MM.1S (cell line): ENCODE results near the gene TMEM273.

Experiments used
- DNase-seq: peaks from one replicate; pipeline ENCODE4 v3.0.0-alpha.2; 2015
- H2AFZ ChIP-seq: fragments of 300-600 bp; sonication (generic); 2 replicates; pipeline ENCODE4 v1.6.0; 2016; ENCODE audit warnings: antibody characterized with exemption, low read length
- H3F3A ChIP-seq: fragments of 300-600 bp; sonication (generic); 2 replicates; pipeline ENCODE4 v1.6.1; 2016; ENCODE audit warnings: mild to moderate bottlenecking, antibody characterized with exemption, low read length, moderate library complexity, mixed read lengths; ENCODE audit not compliant: insufficient read depth
- H3K27ac ChIP-seq: fragments of 300-600 bp; sonication (generic); 2 replicates; pipeline ENCODE4 v1.5.1; 2016; ENCODE audit warnings: mild to moderate bottlenecking, low read length
- H3K27me3 ChIP-seq: fragments of 300-600 bp; sonication (generic); replicated peaks from 2 replicates; pipeline ENCODE4 v1.6.0; 2016; ENCODE audit warnings: low read length; ENCODE audit not compliant: insufficient read depth
- H3K36me3 ChIP-seq: fragments of 300-600 bp; sonication (generic); replicated peaks from 2 replicates; pipeline ENCODE4 v1.6.1; 2016; ENCODE audit warnings: mild to moderate bottlenecking, low read length, mixed read lengths; ENCODE audit not compliant: insufficient read depth
- H3K4me1 ChIP-seq: fragments of 300-600 bp; sonication (generic); 2 replicates; pipeline ENCODE4 v1.6.1; 2016; ENCODE audit warnings: low read length, mixed read lengths
- H3K4me2 ChIP-seq: fragments of 300-600 bp; sonication (generic); 2 replicates; pipeline ENCODE4 v1.6.0; 2016; ENCODE audit warnings: low read depth, low read length
- H3K4me3 ChIP-seq: fragments of 300-600 bp; sonication (generic); 2 replicates; pipeline ENCODE4 v1.5.1; 2016; ENCODE audit warnings: low read length, mixed read lengths
- H3K79me2 ChIP-seq: fragments of 300-600 bp; sonication (generic); 2 replicates; pipeline ENCODE4 v1.6.1; 2016; ENCODE audit warnings: mixed run types, low read length, mixed read lengths
- H3K9ac ChIP-seq: fragments of 300-600 bp; sonication (generic); 2 replicates; pipeline ENCODE4 v1.6.1; 2016; ENCODE audit warnings: low read length, mixed read lengths
- H3K9me2 ChIP-seq: fragments of 300-600 bp; sonication (generic); replicated peaks from 2 replicates; pipeline ENCODE4 v1.6.1; 2016; ENCODE audit warnings: mild to moderate bottlenecking, low read length, mixed read lengths; ENCODE audit not compliant: insufficient read depth
- H3K9me3 ChIP-seq: fragments of 300-600 bp; sonication (generic); replicated peaks from 2 replicates; pipeline ENCODE4 v1.6.1; 2016; ENCODE audit warnings: mild to moderate bottlenecking, low read length, mixed read lengths; ENCODE audit not compliant: insufficient read depth
- H4K20me1 ChIP-seq: fragments of 300-600 bp; sonication (generic); 2 replicates; pipeline ENCODE4 v1.6.1; 2016; ENCODE audit warnings: mild to moderate bottlenecking, low read length, moderate library complexity, mixed read lengths; ENCODE audit not compliant: insufficient read depth
- CTCF ChIP-seq: fragments of 300-600 bp; sonication (generic); IDR thresholded peaks from 2 replicates; pipeline ENCODE4 v1.5.1; 2016; ENCODE audit warnings: antibody characterized with exemption, low read length, mixed read lengths
- EZH2 ChIP-seq: fragments of 300-600 bp; sonication (generic); optimal IDR thresholded peaks from 2 replicates; pipeline ENCODE3; 2017; ENCODE audit warnings: low read depth, mild to moderate bottlenecking, antibody characterized with exemption, low read length, mixed read lengths
- EZH2phosphoT487 ChIP-seq: fragments of 300-600 bp; sonication (generic); IDR thresholded peaks from 2 replicates; pipeline ENCODE4 v1.6.1; 2018; ENCODE audit warnings: antibody characterized with exemption, low read length

TMEM273 gene

GRCh38 chr10:49116509-49117375 is 71.4 kb downstream of the TMEM273 start:
- no peaks in the 10 kb centered on the region for H3K36me3 ChIP-seq
- H3K4me2 ChIP-seq = no peak overlapping the region
- H3K9me3 ChIP-seq = no peaks in the 10 kb centered on the region
- no peak for DNase-seq
- H3K79me2 ChIP-seq = no peaks in the 10 kb centered on the region
- H3K27me3 ChIP-seq = no peaks in the 10 kb centered on the region
- no peak overlapping the region for H3K27ac ChIP-seq
- no peak overlapping the region for H2AFZ ChIP-seq
- H4K20me1 ChIP-seq = no peaks in the 10 kb centered on the region
- no peak overlapping the region for H3K4me3 ChIP-seq
- H3K9me2 ChIP-seq = no peaks in the 10 kb centered on the region
- H3K9ac ChIP-seq = no peak overlapping the region
- TF ChIP-seq CTCF (no peak), EZH2phosphoT487 (no peak), EZH2 (no peak)
- no peaks in the 10 kb centered on the region for H3F3A ChIP-seq
- H3K4me1 ChIP-seq = no peaks in the 10 kb centered on the region

- no peak overlapping the region for H3K4me3 ChIP-seq
- TF ChIP-seq EZH2 (no peak), CTCF (no peak), EZH2phosphoT487 (no peak)
- H3K9ac ChIP-seq = no peak overlapping the region
These were observed 72.2 kb downstream of the TMEM273 start for GRCh38 chr10:49115796-49116508.

GRCh38 chr10:49115015-49115795 is 73.0 kb downstream of the TMEM273 start, which contains the start of gene VSTM4:
Gene VSTM4 (minus strand): TSS chr10:49115522. CDS start chr10:49115485, 37 bp downstream.
- H3K4me2 ChIP-seq = no peak within 1 kb of the TSS
- H3K36me3 ChIP-seq = no peaks in the 10 kb centered on the region
- no peaks in the 10 kb centered on the region for H3K9me2 ChIP-seq
- no peaks in the 10 kb centered on the region for H3K9me3 ChIP-seq
- no peaks in the 10 kb centered on the region for H3K79me2 ChIP-seq
- H3K4me3 ChIP-seq = no peak within 1 kb of the TSS
- H4K20me1 ChIP-seq = no peaks in the 10 kb centered on the region
- no peak for TF ChIP-seq EZH2
- no peak for TF ChIP-seq EZH2phosphoT487
- no peak for TF ChIP-seq CTCF
- no peaks in the 10 kb centered on the region for H3K4me1 ChIP-seq
- H3K27ac ChIP-seq = no peak within 1 kb of the TSS
- no peak within 1 kb of the TSS for H3K9ac ChIP-seq
- no peak within 1 kb of the TSS for H2AFZ ChIP-seq
- no peak for DNase-seq
- no peaks in the 10 kb centered on the region for H3F3A ChIP-seq
- H3K27me3 ChIP-seq = no peaks in the 10 kb centered on the region

More at GRCh38 chr10:49115796-49116508, 72.2 kb downstream of the TMEM273 start:
- no peak overlapping the region for H3K27ac ChIP-seq
- no peaks in the 10 kb centered on the region for H3K9me3 ChIP-seq
- no peaks in the 10 kb centered on the region for H3K4me1 ChIP-seq
- no peaks in the 10 kb centered on the region for H3F3A ChIP-seq
- no peak overlapping the region for H2AFZ ChIP-seq
- no peaks in the 10 kb centered on the region for H3K36me3 ChIP-seq
- no peaks in the 10 kb centered on the region for H3K9me2 ChIP-seq
- no peak overlapping the region for H3K4me2 ChIP-seq
- no peaks in the 10 kb centered on the region for H3K79me2 ChIP-seq
- DNase-seq = no peak
- no peaks in the 10 kb centered on the region for H3K27me3 ChIP-seq
- no peaks in the 10 kb centered on the region for H4K20me1 ChIP-seq
